HEK293 (cell line): ENCODE data around the gene FGFBP3.

Experiments
- CTCF ChIP-seq: fragments of 450-650 bp; formaldehyde crosslinking; IDR thresholded peaks from 2 replicates; pipeline ENCODE4 v1.5.1; 2016; ENCODE audit warnings: missing biosample characterization, missing genetic modification characterization
- KLF1 ChIP-seq: fragments of 450-650 bp; formaldehyde crosslinking; IDR thresholded peaks from 2 replicates; pipeline ENCODE4 v1.5.1; 2016; ENCODE audit warnings: missing biosample characterization, missing genetic modification characterization
- MZF1 ChIP-seq: fragments of 450-650 bp; formaldehyde crosslinking; IDR thresholded peaks from 2 replicates; pipeline ENCODE4 v1.5.1; 2017; ENCODE audit warnings: missing biosample characterization, missing genetic modification characterization, borderline replicate concordance
- ZNF114 ChIP-seq: fragments of 450-650 bp; formaldehyde crosslinking; IDR thresholded peaks from 2 replicates; pipeline ENCODE4 v1.5.0; 2017; ENCODE audit warnings: missing biosample characterization, missing genetic modification characterization
- ZNF274 ChIP-seq, 2 experiments: fragments of 200-500 bp in 1 of 2; fragments of 450-650 bp in 1 of 2; sonication (Bioruptor generic) in 1 of 2; formaldehyde crosslinking in 1 of 2; IDR thresholded peaks; 2 replicates each; pipeline versions ENCODE4 v1.5.1 to v1.6.1; 2014 to 2016; ENCODE audit warnings: borderline replicate concordance in 1 of 2, inconsistent platforms in 1 of 2, low read length in 1 of 2, missing biosample characterization in 1 of 2, missing genetic modification characterization in 1 of 2
- ZNF701 ChIP-seq: fragments of 450-650 bp; formaldehyde crosslinking; IDR thresholded peaks from 2 replicates; pipeline ENCODE4 v1.5.1; 2016; ENCODE audit warnings: missing biosample characterization, missing genetic modification characterization

GRCh38 chr10:91880310-91880709 lies 29.0 kb downstream of the FGFBP3 start:
- TF ChIP-seq KLF1 (tag by site-specific recombination) = no peak
- no peak for TF ChIP-seq CTCF (tag by site-specific recombination)
- TF ChIP-seq ZNF701 (tag by site-specific recombination) = no peak
- no peak for TF ChIP-seq MZF1 (tag by site-specific recombination)
- no peak for TF ChIP-seq ZNF274 (IDR thresholded peaks at IDR 0.05; ENCODE audit: low read length)
- no peak for TF ChIP-seq ZNF274 (tag by site-specific recombination; IDR thresholded peaks at IDR 0.05; ENCODE audit: borderline replicate concordance)
- no peak for TF ChIP-seq ZNF114 (tag by site-specific recombination)
